ENCODE measurements around the gene HTT. TPM values are rescaled to one million over a fixed set of nuclear protein-coding genes. Genes with fewer than 3 reads are reported as not detected.

Gene HTT
- total RNA-seq, 1 experiment from 2014 or later: 64.4 TPM

DNA sequence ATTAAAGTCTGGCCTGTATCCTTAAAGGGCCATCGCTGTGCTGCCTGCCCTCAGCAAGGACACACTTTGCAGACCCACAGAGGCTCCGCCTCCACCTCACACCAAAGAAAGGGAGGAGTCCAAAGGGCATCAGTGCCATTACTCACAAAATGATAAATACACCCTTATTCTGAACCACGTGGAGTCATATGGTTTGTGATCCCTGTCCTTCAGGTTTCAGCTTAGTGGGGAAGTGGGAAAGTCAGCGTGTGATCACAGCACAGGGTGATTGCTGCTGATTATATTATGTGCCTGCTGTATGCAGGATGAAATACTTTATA, 138.6 kb downstream of the HTT start:
- H2BK5ac ChIP-seq (ENCODE audit: insufficient read length, low read length): no peak overlapping the region
- H3T11ph ChIP-seq (ENCODE audit: low read length): no peak overlapping the region
- H3K4me2 ChIP-seq (ENCODE audit: insufficient read depth, insufficient read length, low read length): no peak overlapping the region
- H3K23me2 ChIP-seq (ENCODE audit: insufficient read length, low read depth, low read length, poor library complexity, severe bottlenecking): no peaks in the 10 kb centered on the region
- no peaks in the 10 kb centered on the region for H3K79me2 ChIP-seq (ENCODE audit: insufficient read depth, low read length)
- no peaks in the 10 kb centered on the region for H3K4me1 ChIP-seq (ENCODE audit: insufficient read depth, low read length)
- H3K27ac ChIP-seq (ENCODE audit: insufficient read length, low read depth, low read length): no peak overlapping the region
- no peaks in the 10 kb centered on the region for H3K4me1 Mint-ChIP-seq
- no peak overlapping the region for H2BK20ac ChIP-seq (ENCODE audit: low read depth, low read length, poor library complexity, severe bottlenecking)
- H4K8ac ChIP-seq (replicated peaks; ENCODE audit: insufficient read length, low read depth, low read length): no peak overlapping the region
- H3K9me3 Mint-ChIP-seq: no peaks in the 10 kb centered on the region
- DNase-seq: no peak
- no peaks in the 10 kb centered on the region for H3K27me3 Mint-ChIP-seq (ENCODE audit: low read depth)
- peaks cover 30 to 86% (median 82%) of the 10 kb centered on the region in 3 experiments; a peak in 6 of 7 replicates for H3K36me3 Mint-ChIP-seq (ENCODE audit: insufficient read depth in 1 of 3, low read depth in 3 of 3)
- H3K27ac Mint-ChIP-seq: no peak overlapping the region
- no peak overlapping the region for H3K9ac ChIP-seq (ENCODE audit: extremely low read depth, insufficient read length, low read length)
- H3K23ac ChIP-seq (ENCODE audit: insufficient read length, low read depth, low read length): no peak overlapping the region
- H2BK15ac ChIP-seq (ENCODE audit: low read depth, low read length): no peak overlapping the region
- no peak overlapping the region for H2BK120ac ChIP-seq (ENCODE audit: low read depth, low read length, poor library complexity, severe bottlenecking)
- H3K18ac ChIP-seq (ENCODE audit: insufficient read length, low read depth, low read length): no peak overlapping the region
- H2AFZ ChIP-seq (ENCODE audit: low read length): no peak overlapping the region
- no peaks in the 10 kb centered on the region for H3K79me1 ChIP-seq (ENCODE audit: insufficient read depth, low read depth, low read length, poor library complexity, severe bottlenecking)
- H4K5ac ChIP-seq (ENCODE audit: insufficient read length, low read depth, low read length): no peak overlapping the region
- H2BK12ac ChIP-seq (ENCODE audit: insufficient read length, low read depth, low read length): no peak overlapping the region
- H4K20me1 ChIP-seq (ENCODE audit: control insufficient read depth, insufficient read depth, insufficient read length): no peaks in the 10 kb centered on the region
- H2AK5ac ChIP-seq (ENCODE audit: insufficient read length, low read length): no peak overlapping the region
- no peak overlapping the region for H4K91ac ChIP-seq (ENCODE audit: insufficient read length, low read depth, low read length)
- H3K4ac ChIP-seq (ENCODE audit: low read depth, low read length): no peak overlapping the region
- no peaks in the 10 kb centered on the region for H3K27me3 ChIP-seq (ENCODE audit: insufficient read depth, low read length)
- no peak for TF ChIP-seq CTCF (conservative IDR thresholded peaks at IDR 0.05)
- no peak overlapping the region for H3K56ac ChIP-seq (ENCODE audit: insufficient read length, low read depth, low read length)
- H3K14ac ChIP-seq (ENCODE audit: insufficient read depth, low read length): no peak overlapping the region
- H3K9me3 ChIP-seq (ENCODE audit: control insufficient read depth, low read depth, low read length): no peaks in the 10 kb centered on the region
- H3K4me3 Mint-ChIP-seq: no peak overlapping the region
- WGBS (ENCODE audit: extremely low coverage, insufficient read length, low lambda C conversion rate): no CpG with 5 or more reads among the region's 4 CpGs
